HG03378 (cell line): ENCODE results near the gene CHST11.

Experiments used
- ATAC-seq: cut with Tn5 transposase; IDR thresholded peaks from one replicate; pipeline ENCODE4 v1.9.1; 2021; ENCODE audit warnings: mild to moderate bottlenecking, moderate library complexity; ENCODE audit not compliant: unreplicated experiment

The CHST11 gene

DNA sequence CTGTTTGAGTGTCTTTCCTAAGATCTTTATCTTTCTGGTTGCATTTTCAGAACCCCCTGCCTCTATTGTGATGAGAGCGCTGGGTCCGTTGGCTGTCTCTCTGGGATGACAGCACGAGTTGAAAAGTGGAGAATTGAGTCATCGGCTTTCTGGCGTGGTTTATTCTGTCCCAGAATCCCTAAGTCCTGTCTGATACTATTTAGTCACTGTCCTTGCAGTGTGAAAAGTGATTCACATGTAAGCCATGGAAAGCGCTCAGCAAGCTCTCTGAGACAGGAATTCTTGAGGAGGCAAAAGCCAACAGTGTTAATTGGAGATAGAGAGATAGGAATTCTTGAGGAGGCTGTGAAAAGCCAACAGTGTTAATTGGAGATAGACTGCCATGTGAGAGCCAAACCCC is 121.7 kb downstream of the CHST11 start:
- no peak for ATAC-seq

DNA sequence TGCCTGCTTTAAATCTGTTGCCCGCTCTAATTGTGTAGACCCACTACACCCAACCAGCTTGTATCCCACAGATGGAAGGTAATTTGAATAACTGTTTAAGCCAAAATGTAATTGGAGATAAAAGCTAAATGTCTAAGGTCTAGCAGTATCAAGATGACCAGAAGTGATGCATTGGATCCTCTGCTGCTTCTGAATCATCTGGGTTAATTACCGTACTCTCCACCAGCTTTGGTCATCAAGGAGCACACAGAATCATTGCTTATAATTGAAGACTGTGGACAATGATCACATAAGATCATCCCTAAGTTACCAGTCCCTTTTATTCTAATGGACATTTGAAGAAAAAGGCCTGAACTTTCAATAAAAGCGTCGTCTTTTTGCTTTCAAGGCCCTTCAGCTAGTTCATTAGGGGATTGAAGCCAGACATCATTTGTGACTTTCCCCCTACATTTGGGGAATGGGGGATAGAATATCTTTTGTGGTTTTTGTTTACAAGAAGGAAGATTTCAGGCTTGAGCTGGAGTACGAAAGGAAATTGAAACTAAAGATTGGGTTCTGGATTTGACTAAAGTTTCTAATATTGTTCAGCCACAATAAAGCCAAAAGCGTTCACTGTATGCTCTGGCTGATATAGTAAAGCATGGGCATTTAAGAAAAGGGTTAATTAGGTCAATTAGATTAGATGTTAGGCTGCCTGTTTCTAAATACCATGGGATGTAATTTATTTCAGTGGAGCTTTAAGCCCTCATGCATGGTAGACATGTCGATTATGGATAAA is 123.2 kb downstream of the CHST11 start:
- ATAC-seq, result no peak

DNA sequence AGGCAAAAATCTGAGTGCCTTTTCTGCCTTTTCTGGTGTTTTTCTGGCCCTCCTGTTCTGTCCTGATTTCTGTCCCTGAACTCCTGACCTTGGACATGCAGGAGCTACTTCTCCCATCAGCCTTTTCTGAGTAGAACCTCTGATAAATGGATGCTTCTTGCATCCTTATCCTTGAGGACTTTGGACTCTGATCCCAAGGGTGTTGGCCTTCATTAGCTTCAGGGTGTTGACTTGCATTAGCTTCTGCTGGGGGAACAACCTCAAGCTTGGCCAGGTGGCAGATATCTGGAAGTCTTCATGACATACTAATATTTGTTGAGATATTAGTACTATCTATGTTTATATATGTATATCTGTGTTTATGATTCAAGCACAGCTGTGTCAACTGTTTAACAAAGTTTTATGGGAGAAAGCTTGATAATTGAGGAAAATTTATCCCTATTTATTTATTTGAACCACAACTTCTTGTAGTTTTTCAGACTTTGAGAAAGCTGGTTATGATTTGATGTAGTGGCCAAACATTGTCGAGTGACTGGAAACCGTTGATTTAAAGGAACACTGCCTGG is 124.3 kb downstream of the CHST11 start:
- ATAC-seq, result no peak

DNA sequence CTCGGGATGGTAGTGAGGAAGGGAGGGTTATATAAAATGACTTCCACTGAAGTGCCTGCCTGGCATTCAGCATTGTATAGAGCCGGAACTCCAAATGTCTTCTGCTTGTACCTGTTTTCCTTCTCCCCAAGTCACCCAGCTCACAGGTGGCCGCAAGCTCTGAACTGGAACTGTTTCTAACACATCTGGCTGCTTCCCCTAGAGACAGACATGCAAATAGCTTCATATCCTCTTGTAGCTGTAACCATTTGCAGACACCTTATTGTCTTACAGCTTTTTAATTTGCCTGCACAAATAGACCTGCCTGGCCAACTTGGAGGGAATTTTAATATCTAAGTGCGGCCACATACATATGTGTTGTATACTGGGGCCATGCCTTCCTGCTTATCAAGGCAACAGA is 126.0 kb downstream of the CHST11 start:
- peak; percentile 75 for ATAC-seq

DNA sequence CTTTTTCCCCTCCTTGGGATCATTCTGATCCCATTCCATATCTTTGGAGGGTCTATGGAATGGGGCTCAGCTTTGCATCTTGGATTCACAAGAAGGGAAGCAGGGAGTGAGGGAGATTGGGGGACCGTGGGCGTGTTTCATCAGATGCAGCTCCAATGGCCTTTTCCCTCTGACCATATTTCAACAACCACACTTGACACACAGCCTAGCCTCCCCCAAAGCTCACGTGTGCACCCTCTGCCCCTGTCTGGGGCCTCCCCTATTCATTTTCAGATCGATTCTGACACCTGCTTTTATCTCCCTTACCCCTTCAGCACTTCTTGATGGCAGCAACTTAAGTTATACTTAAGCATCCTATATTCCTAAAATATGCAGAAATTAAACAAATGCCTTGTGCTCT is 126.6 kb downstream of the CHST11 start:
- no peak for ATAC-seq

DNA sequence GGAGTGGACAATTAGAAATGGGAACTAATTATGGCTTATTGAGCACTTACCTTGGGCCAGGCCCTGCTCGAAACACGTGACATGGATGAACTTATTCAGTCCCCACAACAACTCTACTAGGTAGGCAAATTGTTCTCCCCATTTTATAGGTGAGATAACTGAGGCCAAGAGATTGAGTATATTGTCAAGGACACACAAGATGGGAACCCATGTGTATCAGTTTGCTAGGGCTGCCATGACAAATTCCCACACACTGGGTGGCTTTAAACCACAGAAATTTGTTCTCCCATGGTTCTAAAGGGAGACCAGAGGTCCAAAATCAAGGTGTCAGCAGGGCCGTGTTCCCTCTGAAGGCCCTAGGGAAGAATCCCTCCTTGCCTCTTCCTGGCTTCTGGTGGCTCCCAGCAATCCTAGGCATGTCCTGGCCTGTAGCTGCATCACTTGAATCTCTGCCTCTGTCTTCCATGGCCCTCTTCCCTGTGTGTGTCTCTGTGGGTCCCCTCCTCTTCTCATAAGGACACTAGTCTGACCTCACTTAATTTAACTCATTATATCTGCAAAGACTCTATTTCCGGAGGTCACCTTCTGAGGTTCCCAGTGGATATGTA is 128.8 kb downstream of the CHST11 start:
- ATAC-seq, result no peak

DNA sequence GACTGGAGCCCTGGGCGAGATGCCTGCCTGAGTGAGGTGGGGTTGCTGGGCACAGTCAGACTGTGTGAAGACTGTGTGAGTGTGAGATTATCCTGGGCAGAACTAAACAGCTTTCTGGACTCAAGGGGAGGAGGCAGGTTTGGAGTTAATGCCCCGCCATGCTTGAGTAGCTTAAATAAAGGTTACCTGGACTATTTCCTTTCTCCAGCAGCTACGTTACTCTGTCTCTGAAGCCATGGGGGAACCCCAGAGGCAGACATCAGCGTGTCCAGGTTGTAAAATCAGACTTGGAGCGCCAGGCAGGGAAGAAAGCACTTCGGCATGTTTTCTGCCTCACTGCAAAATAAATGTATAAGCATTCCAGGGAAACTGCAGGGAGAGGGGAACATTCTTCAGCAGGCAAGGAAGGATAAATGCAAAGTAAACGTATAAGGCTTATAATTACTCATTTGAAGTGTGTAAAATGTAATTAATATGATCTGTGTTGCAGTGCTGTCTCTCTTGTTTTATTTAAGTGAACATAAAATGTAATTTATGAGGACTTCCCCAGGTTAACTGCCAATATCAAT is 129.7 kb downstream of the CHST11 start:
- ATAC-seq, result no peak

DNA sequence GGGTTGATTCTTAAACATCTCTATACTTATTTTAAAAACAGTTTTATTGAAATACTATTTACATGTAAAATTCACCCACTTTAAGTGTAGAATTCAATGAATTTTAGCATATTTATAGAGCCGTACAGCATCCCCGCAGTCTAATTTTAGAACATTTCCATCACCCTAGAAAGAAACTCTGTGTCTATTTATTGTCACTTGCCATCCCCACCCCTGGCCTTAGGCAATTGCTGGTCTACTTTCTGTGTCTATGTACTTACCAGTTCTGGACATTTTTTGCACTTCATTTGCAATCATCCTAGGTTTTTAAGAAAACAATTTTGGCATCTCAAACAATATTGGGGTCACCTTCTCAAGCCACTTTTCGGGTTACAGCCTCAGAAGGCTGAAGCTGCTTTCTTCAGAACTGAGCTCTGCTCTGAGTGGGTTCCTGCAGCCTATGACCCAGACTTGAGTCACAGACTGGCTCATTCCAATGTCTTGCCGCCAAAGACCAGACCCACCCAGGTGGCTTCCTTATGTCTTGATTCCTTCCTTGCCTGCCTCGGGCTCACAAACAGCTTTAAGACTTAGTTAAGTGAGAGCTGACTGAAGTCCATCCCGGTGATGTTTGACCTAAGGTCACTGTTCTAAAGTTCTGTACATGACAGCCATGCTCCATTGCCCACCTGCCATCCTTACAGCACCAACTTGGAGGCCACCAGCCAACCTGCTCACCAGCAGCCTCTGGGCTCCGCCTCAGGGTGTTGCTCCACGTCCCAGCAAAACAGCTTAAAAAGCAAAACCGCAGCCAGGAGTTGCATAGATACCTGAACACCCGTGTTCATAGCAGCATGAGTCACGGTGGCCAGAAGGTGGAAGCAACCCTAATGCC is 131.5 kb downstream of the CHST11 start:
- no peak for ATAC-seq

DNA sequence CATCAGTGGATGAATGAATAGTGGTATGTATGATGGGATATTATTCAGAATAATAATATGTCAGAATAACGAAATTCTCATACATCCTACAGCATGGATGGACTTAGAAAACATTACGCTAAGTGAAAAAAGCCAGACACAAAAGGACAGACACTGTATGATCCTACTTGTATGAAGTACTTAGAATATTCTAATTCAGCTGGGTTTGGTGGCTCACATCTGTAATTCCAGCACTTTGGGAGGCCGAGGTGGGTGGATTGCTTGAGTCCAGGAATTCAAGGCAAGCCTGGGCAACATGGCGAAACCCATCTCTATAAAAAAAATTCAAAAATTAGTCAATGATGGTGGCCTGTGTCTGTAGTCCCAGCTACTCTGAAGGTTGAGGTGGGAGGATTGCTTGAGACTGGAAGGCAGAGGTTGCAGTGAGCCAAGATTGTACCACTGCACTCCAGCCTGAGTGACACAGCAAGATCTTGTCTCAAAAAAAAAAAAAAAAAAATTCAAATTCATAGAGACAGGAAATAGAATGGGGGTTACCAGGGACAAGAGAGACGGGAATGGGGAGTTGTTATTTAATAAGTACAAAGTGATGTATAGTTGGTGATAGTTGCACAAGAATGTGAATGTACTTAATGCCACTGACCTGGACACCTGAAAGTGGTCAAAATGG is 132.3 kb downstream of the CHST11 start:
- no peak for ATAC-seq

DNA sequence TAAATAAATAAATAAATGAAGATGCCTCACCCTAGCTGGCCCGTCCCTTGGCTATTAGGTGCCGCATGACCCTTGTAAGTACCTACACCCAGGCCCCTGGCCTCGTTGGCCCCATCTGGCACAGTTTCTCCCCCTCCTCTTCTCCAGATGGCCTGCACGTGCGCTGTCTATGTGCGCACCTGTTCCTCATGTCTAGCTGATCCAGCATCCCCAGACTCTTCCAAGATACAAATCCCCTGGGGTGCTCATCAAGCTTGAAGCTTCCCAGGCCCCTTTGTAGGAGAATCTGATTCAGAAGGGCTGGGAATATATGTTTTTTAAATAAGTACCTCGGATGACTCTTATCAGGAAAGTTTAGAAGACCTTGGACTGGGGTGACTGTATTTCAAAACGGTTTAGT is 133.3 kb downstream of the CHST11 start:
- ATAC-seq, result no peak

DNA sequence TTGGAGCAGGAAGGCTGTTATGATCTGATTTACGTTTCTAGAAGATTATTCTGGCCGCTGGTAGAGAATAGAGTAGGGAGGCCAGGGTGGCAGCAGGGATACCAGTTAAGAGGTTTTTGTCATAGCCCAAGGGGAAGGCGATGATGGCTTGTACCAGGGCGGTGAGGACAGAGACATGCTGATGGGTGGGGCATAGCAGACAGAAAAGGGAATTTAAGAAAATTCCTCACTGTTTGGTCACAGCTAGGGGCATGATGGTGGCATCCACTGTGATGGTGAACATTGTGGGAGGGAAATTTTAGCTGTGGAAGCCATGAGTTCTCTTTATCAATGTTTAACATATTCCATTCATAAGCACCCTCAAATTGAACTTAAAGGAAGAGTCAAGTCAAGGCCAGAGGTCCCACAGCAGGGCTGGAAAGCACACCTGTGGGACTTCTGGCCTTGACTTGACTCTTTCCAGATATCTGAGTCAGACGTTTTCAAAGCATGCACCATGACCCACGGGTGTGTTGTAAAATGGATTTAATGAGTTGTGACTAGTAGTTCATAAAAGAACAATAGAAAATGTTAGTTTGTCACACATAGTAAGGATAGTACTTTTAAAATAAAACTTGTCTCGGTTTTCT is 134.6 kb downstream of the CHST11 start:
- ATAC-seq, result no peak

DNA sequence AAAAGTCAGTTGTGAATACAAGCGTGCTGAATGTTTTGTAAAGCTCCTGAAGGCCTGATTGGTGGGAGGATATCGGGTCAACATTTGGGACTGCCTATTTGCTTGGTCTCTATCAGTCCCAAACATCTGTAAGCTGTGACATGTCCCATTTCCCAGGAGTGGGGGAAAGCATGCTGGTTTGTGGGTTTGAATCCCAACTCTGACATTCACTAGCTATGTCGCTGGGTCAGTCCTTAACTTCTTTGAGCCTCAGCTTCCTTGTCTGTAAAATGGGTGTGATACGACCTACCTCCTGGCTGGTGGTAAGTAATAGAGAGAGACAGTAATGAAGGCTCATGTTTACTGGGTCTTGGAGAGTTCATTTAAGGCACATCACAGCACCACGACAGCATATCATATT is 136.7 kb downstream of the CHST11 start:
- no peak for ATAC-seq

DNA sequence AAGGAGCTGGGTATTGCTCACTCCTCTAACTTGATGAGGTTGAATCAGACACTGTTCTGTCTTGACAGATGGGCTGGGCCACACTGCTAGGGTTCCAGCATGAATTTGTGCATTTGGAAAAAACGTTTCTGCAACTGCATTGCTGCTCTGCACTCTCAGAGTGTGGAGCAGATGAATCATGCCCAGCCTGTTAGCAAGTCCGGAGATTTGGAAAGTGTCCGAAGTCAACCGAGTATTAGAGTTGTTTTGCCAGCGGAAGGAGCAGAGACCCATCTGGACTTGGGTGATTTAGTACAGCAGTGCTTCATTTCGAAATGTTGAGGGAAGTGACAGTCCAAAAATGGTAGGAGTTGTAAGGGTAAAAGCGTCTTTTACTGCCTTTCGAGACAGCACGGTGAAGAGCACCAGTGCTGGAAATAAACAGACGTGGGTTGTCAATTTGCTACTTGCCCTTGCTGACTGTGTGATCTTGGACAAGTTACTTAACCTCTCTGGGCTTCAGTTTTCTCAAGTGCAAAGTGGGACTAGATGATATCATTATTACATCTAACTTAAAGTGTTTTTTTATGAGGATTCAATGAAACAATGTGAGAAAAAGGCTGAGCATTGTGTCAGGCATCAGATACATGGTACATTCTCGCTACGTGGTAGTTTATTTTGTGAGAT is 139.5 kb downstream of the CHST11 start:
- no peak for ATAC-seq

DNA sequence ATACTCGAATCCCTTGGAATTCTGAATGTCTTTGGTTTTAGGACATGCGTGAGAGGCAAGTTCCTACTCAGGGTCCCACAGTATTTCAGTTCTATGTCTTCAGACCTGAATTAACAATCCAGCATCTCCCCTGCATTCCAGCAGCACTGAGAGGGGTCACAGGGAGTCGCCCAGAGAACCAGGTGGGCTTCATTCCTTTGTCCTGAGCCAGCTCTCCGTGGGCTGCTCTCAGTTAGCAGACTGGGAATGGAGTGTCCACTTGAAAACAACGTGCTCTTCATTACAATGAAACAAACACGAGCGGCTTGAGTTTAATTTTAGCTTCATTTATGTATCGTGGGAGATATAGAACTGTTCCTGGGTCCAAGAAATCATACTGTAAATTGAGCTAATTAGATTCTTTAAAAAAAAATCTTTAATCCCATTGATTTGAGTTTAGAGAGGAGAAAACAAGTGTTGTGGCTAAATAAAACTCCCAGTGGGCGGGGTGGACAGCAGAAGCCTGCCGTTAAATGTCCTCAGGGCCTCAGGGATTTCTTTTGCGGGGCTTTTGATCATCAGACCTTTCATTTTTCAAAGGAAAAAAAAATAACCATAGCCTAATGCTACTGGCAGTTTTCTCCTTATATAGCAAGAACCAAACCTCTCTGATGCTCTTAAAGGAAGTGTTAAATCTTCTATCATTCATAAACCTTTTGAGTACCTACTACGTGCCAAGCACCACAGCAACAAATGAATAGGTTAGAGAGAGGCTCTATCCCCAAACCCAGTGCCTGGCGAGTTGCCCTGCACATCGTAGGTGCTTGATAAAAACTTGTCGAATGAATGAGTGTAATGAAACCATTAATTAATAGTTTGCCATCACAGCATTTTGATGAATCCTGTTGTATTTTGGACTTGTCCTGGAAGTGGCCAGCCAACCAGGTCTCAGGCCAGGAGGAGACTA is 140.4 kb downstream of the CHST11 start:
- ATAC-seq, result no peak

DNA sequence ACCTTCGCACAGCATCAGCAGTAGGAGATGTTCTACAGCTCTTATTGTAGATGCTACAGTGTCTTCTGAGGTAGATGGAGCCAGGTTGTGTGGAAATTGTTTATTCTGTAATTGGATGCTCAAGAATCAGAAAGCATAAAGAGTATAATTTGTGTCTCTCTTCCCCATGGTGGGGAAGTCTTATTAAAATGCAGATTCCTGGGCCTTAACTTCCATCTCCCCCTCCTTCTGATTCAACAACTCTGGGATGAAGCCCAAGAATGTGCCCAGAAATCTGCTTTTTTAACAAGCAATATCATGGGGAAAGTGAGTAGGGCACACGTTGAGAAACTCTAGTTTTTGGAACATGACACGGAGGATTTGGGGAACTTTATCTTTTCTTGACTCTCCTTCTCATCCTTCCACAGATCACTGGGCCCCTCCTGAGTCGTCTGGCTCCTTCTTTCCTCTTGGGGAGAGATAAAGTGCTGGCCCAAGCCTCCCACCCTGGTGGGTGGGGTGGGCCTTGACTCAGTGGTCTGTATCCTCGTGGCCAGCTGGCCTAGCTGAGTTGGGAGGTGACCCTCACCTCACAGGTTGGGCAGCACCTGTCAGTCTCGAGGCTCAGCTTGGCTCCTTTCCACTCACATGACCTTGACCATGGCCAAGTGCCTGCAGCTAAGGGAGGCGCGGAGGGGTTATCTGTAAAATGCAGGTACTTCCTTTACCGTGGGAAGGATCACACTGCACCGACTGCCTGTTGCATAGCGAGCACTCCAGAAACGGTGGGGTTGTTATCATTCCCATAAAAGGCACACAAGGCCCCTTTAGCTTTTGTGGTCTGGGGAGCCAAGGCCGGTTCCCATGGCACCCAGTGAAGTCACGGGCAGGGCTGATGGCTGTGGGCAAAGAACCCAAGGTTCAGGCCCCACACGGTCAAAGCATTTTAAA is 141.9 kb downstream of the CHST11 start:
- no peak for ATAC-seq

DNA sequence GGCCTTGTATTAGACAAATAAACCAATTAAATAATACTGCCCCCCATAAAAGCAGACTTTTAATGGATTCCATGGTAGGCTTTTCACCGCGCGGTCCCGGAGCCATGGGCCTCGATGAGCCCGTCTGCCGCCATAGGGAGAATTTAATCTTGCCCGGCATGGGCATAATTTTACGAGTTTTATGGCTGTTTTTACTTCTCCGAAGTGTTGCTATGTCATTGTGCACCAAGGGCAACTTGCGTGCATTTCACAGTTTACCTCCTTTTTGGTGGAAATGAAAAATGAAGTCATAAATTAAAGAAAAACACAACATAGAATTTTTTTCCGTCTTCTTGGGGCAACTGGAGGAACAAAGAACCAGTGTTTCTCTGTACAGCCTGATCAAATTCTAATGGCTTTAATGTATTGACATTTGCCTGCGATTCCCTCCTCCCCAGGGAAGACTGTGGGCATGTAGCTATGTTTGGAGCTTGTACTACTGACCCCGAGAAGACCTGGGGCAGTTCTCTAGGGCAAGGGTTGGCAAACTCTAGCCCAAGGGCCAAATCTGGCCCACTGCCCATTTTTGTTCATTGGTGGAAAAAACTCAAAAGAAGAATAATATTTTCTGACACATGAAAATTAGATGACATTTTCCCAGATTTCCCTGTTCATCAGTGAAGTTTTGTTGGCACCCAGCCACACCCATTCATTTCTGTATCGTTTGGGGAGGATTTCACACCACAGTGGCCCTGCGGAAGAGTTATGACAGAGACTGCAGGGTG is 142.7 kb downstream of the CHST11 start:
- no peak for ATAC-seq
